Esophagus squamous epithelium (tissue), 5 donors: ENCODE measurements around the gene PIWIL1. TPM values are rescaled to one million over a fixed set of nuclear protein-coding genes. Genes with fewer than 3 reads are reported as not detected.

Experiments used
- DNase-seq: peaks from one replicate; lab custom pipeline; 2025; lab: John Stamatoyannopoulos, UW
- H3K27ac ChIP-seq, 4 donors: fragments of 200-600 bp; sonication (generic); one replicate each; pipeline ENCODE4 v1.5.1; 2016 to 2019; ENCODE audit warnings: mild to moderate bottlenecking in 1 of 4
- H3K27me3 ChIP-seq, 4 donors: fragments of 200-600 bp; sonication (generic); 1 replicate in 3 of 4; 2 replicates in 1 of 4; pipeline versions ENCODE4 v1.5.1 to v1.6.0; 2017 to 2021; ENCODE audit warnings: antibody characterized with exemption in 1 of 4
- H3K36me3 ChIP-seq, 3 donors: fragments of 200-600 bp; sonication (generic); one replicate each; pipeline ENCODE4 v1.5.1; 2016 to 2019
- H3K4me1 ChIP-seq, 3 donors: fragments of 200-600 bp; sonication (generic); one replicate each; pipeline ENCODE4 v1.5.1; 2017 to 2019
- H3K4me3 ChIP-seq, 4 donors: fragments of 200-600 bp; sonication (generic); 1 replicate in 3 of 4; 2 replicates in 1 of 4; pipeline ENCODE4 v1.5.1; 2016 to 2019; ENCODE audit warnings: mild to moderate bottlenecking in 2 of 4, moderate library complexity in 1 of 4
- H3K9me3 ChIP-seq, 3 donors: fragments of 200-600 bp; sonication (generic); one replicate each; pipeline ENCODE4 v1.5.1; 2016 to 2019
- CTCF ChIP-seq, 6 experiments: fragments of 450-650 bp in 4 of 6; fragments of 200-600 bp in 2 of 6; sonication (generic) in 2 of 6; IDR thresholded peaks; one replicate each; pipeline ENCODE4 v1.5.1; 2016 to 2019; ENCODE audit warnings: antibody characterized with exemption in 6 of 6, mild to moderate bottlenecking in 4 of 6, moderate library complexity in 4 of 6
- POLR2A ChIP-seq, 4 donors: fragments of 450-650 bp; IDR thresholded peaks; one replicate each; pipeline ENCODE4 v1.6.1; 2017; ENCODE audit warnings: antibody characterized with exemption in 4 of 4, mild to moderate bottlenecking in 4 of 4, moderate library complexity in 3 of 4
- WGBS, 2 donors: methylation state at CpG; one replicate each; pipeline ENCODE4 v1.1.5; 2018; 5-methylcytosine and 5-hydroxymethylcytosine counted together
- intact Hi-C: fragments of 100-400 bp; cut with DNase I; formaldehyde crosslinking; loops from one replicate; pipeline ENCODE4 v1.15.0; 2022
- total RNA-seq, 4 donors: library from RNA; depleted of rRNA; stranded (reverse); fragments of >200 nt; gene quantifications; one replicate each; pipeline ENCODE4 v1.1.0, GENCODE V29; 2016
- donor health status: DM: yes; HTN: yes; CAD: no.

The PIWIL1 gene
- total RNA-seq, 4 donors from 2014 or later: 0.09 TPM; not detected in 3

GRCh38 chr12:130339951-130340350 lies 2.3 kb downstream of the PIWIL1 start:
- no peaks in the 10 kb centered on the region for H3K9me3 ChIP-seq
- 30 to 39% methylated on average over 15 of the region's 15 CpGs for WGBS, 2 donors
- H3K36me3 ChIP-seq: no peaks in the 10 kb centered on the region
- no peak overlapping the region for H3K27ac ChIP-seq
- DNase-seq: no peak
- no peak overlapping the region for H3K4me3 ChIP-seq
- TF ChIP-seq CTCF (IDR thresholded peaks at IDR 0.05) (no peak), POLR2A (IDR thresholded peaks at IDR 0.05) (no peak)
- intact Hi-C loops: no loop called here
- H3K4me1 ChIP-seq: peaks cover 0 to 16% (median 8%) of the 10 kb centered on the region in 3 donors
- H3K27me3 ChIP-seq: peaks cover 0 to 34% (median 5%) of the 10 kb centered on the region in 4 donors

GRCh38 chr12:130342442-130342841 lies 4.8 kb downstream of the PIWIL1 start:
- TF ChIP-seq CTCF (IDR thresholded peaks at IDR 0.05) (no peak), POLR2A (IDR thresholded peaks at IDR 0.05) (no peak)
- Histone ChIP-seq H3K27me3 (peaks cover 0 to 28% (median 5%) of the 10 kb centered on the region in 4 donors), H3K36me3 (no peaks in the 10 kb centered on the region), H3K27ac (no peak overlapping the region), H3K4me3 (no peak overlapping the region), H3K9me3 (no peaks in the 10 kb centered on the region), H3K4me1 (peaks cover 0 to 16% (median 8%) of the 10 kb centered on the region in 3 donors)
- no peak for DNase-seq
- intact Hi-C loops: no loop called here
- 51 to 77% methylated on average over 8 of the region's 8 CpGs for WGBS, 2 donors

GRCh38 chr12:130342842-130343241 lies 5.2 kb downstream of the PIWIL1 start:
- Histone ChIP-seq H3K27ac (no peak overlapping the region), H3K27me3 (peaks cover 0 to 28% (median 5%) of the 10 kb centered on the region in 4 donors), H3K36me3 (no peaks in the 10 kb centered on the region), H3K9me3 (no peaks in the 10 kb centered on the region), H3K4me3 (no peak overlapping the region), H3K4me1 (peaks cover 0 to 16% (median 8%) of the 10 kb centered on the region in 3 donors)
- intact Hi-C loops: no loop called here
- TF ChIP-seq CTCF (IDR thresholded peaks at IDR 0.05): no peak
- TF ChIP-seq POLR2A (IDR thresholded peaks at IDR 0.05): no peak
- no peak for DNase-seq
- 84 to 89% methylated on average over 5 of the region's 5 CpGs for WGBS, 2 donors

- peaks cover 0 to 8% (median 2%) of the 10 kb centered on the region in 3 donors for H3K4me1 ChIP-seq
- no peaks in the 10 kb centered on the region for H3K36me3 ChIP-seq
- no peak overlapping the region for H3K4me3 ChIP-seq
- no peak for DNase-seq
- no peaks in the 10 kb centered on the region for H3K9me3 ChIP-seq
- H3K27me3 ChIP-seq: peaks cover 0 to 21% (median 0%) of the 10 kb centered on the region in 4 donors
- TF ChIP-seq POLR2A (IDR thresholded peaks at IDR 0.05) (no peak), CTCF (IDR thresholded peaks at IDR 0.05) (no peak)
- H3K27ac ChIP-seq: no peak overlapping the region
- intact Hi-C loops: no loop called here
Observed at GRCh38 chr12:130344529-130344928, 6.8 kb downstream of the PIWIL1 start.

GRCh38 chr12:130345292-130345691 lies 7.6 kb downstream of the PIWIL1 start:
- intact Hi-C loops: no loop called here
- TF ChIP-seq CTCF (IDR thresholded peaks at IDR 0.05) (no peak), POLR2A (IDR thresholded peaks at IDR 0.05) (no peak)
- WGBS, 2 donors: 89 to 100% methylated on average over 1 of the region's 1 CpG
- H3K27ac ChIP-seq: no peak overlapping the region
- no peaks in the 10 kb centered on the region for H3K9me3 ChIP-seq
- peaks cover 0 to under 1% (median 0%) of the 10 kb centered on the region in 3 donors for H3K4me1 ChIP-seq
- no peak for DNase-seq
- peaks cover 0 to 13% (median 0%) of the 10 kb centered on the region in 4 donors for H3K27me3 ChIP-seq
- H3K36me3 ChIP-seq: no peaks in the 10 kb centered on the region
- no peak overlapping the region for H3K4me3 ChIP-seq
